OCI-LY7 (cell line): ENCODE data around the gene CDK5R2. TPM values are rescaled to one million over a fixed set of nuclear protein-coding genes. Genes with fewer than 3 reads are reported as not detected.

Experiments used
- BruUV-seq: library from RNA; stranded (reverse); fragments of 400-500 nt; replicated peaks from 2 replicates; lab custom pipeline; 2021; lab: Mats Ljungman, UMichigan
- CTCF ChIA-PET: fragments of 300-600 bp; sonication (Branson Sonifier 250); formaldehyde crosslinking; loops from one replicate; lab custom pipeline; 2022; ENCODE audit warnings: antibody characterized with exemption; ENCODE audit not compliant: unreplicated experiment; lab: Charles Lee
- POLR2A ChIA-PET: fragments of 300-600 bp; sonication (Branson Sonifier 250); formaldehyde crosslinking; loops from one replicate; lab custom pipeline; 2022; ENCODE audit warnings: antibody characterized with exemption; lab: Charles Lee
- DNase-seq: peaks from one replicate; pipeline ENCODE4 v3.0.0-alpha.2; 2015; ENCODE audit warnings: low spot score
- H2AFZ ChIP-seq: fragments of 200-600 bp; sonication (generic), shearing (Covaris generic); 2 replicates; pipeline ENCODE4 v1.6.1; 2014; ENCODE audit warnings: mild to moderate bottlenecking, antibody characterized with exemption, low read length, moderate library complexity
- H3K27ac ChIP-seq: fragments of 200-600 bp; sonication (generic); 2 replicates; pipeline ENCODE4 v1.5.1; 2014; ENCODE audit warnings: mixed run types, low read depth, mild to moderate bottlenecking, moderate library complexity, low read length, inconsistent platforms; ENCODE audit not compliant: poor library complexity, severe bottlenecking
- H3K36me3 ChIP-seq: fragments of 200-600 bp; sonication (generic); 2 replicates; pipeline ENCODE4 v1.6.1; 2014; ENCODE audit warnings: mild to moderate bottlenecking, antibody characterized with exemption, low read length, moderate library complexity, mixed read lengths; ENCODE audit not compliant: insufficient read depth
- H3K4me1 ChIP-seq: fragments of 200-600 bp; sonication (generic); 2 replicates; pipeline ENCODE4 v1.5.1; 2014; ENCODE audit warnings: mild to moderate bottlenecking, low read length; ENCODE audit not compliant: insufficient read depth, poor library complexity, severe bottlenecking
- H3K4me2 ChIP-seq: fragments of 200-600 bp; sonication (generic); 2 replicates; pipeline ENCODE4 v1.6.1; 2014; ENCODE audit warnings: mild to moderate bottlenecking, low read length
- H3K4me3 ChIP-seq: fragments of 200-600 bp; sonication (generic); 2 replicates; pipeline ENCODE4 v1.5.1; 2014; ENCODE audit warnings: mild to moderate bottlenecking, low read depth, low read length; ENCODE audit not compliant: poor library complexity, severe bottlenecking
- H3K79me2 ChIP-seq: fragments of 200-600 bp; sonication (generic); 2 replicates; pipeline ENCODE4 v1.6.1; 2016; ENCODE audit warnings: low read depth, mild to moderate bottlenecking, low read length, moderate library complexity, mixed read lengths; ENCODE audit not compliant: insufficient read depth
- H3K9me2 ChIP-seq: fragments of 200-600 bp; sonication (generic); 2 replicates; pipeline ENCODE4 v1.6.1; 2016; ENCODE audit warnings: mild to moderate bottlenecking, low read length, mixed read lengths; ENCODE audit not compliant: insufficient read depth
- H3K9me3 ChIP-seq: fragments of 200-600 bp; sonication (generic); 2 replicates; pipeline ENCODE4 v1.6.1; 2014; ENCODE audit warnings: mild to moderate bottlenecking, mixed run types, low read length, mixed read lengths
- H4K20me1 ChIP-seq: fragments of 200-600 bp; sonication (generic); 2 replicates; pipeline ENCODE4 v1.6.1; 2014; ENCODE audit warnings: mild to moderate bottlenecking, antibody characterized with exemption, low read length, moderate library complexity, mixed read lengths; ENCODE audit not compliant: insufficient read depth
- EZH2phosphoT487 ChIP-seq: fragments of 200-600 bp; sonication (generic); IDR thresholded peaks from 2 replicates; pipeline ENCODE4 v1.6.1; 2018; ENCODE audit warnings: low read depth, borderline replicate concordance, mild to moderate bottlenecking, mixed run types, antibody characterized with exemption, low read length, moderate library complexity, mixed read lengths
- intact Hi-C: fragments of 100-400 bp; cut with micrococcal nuclease; formaldehyde crosslinking; loops from one replicate; pipeline ENCODE4 v1.10.0; 2022; ENCODE audit not compliant: unreplicated experiment
- total RNA-seq, 2 experiments: library from RNA; depleted of rRNA in 1 of 2; stranded (reverse); fragments of >200 nt in 1 of 2; shearing (Covaris generic) in 1 of 2; gene quantifications; 2 replicates each; pipeline ENCODE4 v1.2.3, GENCODE V29; 2014 to 2022
- TF ChIP-seq, protein P1 (sequence below): fragments of 200-600 bp; sonication (generic); conservative IDR thresholded peaks from 2 replicates; pipeline ENCODE4 v1.5.1; 2014; ENCODE audit warnings: mild to moderate bottlenecking, antibody characterized with exemption, low read length, moderate library complexity, mixed read lengths

The CDK5R2 gene
- total RNA-seq, 2 experiments from 2014 or later: 0.09 to 0.63 TPM

DNA sequence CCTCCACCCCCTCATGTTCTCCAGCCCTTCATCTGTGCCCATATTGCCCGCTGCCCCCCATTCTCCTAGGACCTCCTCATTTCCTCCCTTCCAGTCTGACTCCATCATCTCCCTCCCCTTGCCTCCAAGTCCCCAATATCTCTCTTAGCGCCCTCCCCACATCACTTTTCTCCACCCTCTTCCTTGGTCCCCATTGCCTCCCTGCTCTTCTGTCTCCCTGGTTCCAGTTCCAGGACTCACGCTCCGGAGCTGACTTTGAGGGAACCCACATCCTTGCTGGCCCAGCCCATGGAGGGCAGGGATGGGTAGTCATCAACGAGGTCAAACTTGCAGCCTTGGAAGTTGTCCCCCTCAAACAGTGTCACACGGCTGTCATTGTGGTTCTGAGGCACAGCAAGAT, 31.1 kb downstream of the CDK5R2 start:
- Histone ChIP-seq H3K79me2 (no peaks in the 10 kb centered on the region), H3K36me3 (no peaks in the 10 kb centered on the region), H3K4me3 (no peak overlapping the region), H3K27ac (no peak overlapping the region), H3K9me3 (no peaks in the 10 kb centered on the region), H3K4me1 (no peaks in the 10 kb centered on the region), H2AFZ (no peak overlapping the region), H3K9me2 (no peaks in the 10 kb centered on the region), H3K4me2 (no peak overlapping the region), H4K20me1 (no peaks in the 10 kb centered on the region)
- intact Hi-C loops: no loop called here
- no peak for DNase-seq
- ChIA-PET CTCF (no interaction called here), POLR2A (interaction anchor here (0.6 kb wide), 1 partner anchor 278 kb away, joined by 8 read pairs; no protein-coding TSS in a partner anchor)
- no peak for TF ChIP-seq EZH2phosphoT487
- TF ChIP-seq, protein P1, sequence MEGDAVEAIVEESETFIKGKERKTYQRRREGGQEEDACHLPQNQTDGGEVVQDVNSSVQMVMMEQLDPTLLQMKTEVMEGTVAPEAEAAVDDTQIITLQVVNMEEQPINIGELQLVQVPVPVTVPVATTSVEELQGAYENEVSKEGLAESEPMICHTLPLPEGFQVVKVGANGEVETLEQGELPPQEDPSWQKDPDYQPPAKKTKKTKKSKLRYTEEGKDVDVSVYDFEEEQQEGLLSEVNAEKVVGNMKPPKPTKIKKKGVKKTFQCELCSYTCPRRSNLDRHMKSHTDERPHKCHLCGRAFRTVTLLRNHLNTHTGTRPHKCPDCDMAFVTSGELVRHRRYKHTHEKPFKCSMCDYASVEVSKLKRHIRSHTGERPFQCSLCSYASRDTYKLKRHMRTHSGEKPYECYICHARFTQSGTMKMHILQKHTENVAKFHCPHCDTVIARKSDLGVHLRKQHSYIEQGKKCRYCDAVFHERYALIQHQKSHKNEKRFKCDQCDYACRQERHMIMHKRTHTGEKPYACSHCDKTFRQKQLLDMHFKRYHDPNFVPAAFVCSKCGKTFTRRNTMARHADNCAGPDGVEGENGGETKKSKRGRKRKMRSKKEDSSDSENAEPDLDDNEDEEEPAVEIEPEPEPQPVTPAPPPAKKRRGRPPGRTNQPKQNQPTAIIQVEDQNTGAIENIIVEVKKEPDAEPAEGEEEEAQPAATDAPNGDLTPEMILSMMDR: no peak
- BruUV-seq: no TSS peak

DNA sequence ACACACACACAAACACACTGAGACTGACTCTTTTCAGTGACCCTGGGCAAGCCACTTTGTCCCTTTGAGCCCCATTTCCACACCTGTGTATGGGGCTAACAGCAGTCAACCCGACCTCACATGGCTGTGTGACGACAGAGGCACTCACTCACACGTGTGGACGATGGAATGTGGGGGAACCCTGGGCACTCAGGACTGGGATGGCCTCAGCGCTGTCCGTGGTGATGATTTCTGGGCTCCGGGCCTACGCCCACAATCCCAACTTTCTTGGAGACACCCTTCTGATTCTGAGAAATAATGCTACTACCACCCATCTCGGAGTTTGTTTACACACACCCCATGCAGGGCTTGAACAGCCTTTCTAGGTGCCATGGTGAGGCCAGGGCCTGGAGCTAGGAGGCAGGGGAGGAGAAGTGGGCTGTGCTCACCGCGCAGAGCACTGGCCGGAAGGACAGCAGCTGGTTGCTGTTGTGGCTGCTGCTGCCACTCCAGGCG, 32.3 kb downstream of the CDK5R2 start:
- no peak overlapping the region for H2AFZ ChIP-seq

DNA sequence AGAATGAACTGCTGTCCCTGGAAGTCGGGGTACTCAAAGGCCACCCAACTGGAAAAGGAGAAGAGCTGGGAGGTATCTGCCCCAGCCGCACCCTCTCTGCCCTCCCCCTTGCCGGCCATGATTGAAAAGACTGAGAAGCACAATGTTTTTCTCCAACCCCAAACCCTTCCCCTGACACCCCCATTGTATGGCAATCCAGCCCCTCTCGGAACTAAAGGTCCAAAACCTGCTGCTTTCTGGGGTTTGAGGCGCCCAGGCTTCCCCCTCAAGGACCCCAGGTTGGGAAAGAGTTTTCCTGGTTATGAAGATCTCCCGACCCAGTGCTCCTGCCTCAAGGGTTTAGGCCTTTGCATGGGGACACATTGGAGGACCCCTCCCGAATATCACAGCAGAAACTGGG, 32.7 kb downstream of the CDK5R2 start:
- DNase-seq: no peak
- Histone ChIP-seq H3K9me2 (no peaks in the 10 kb centered on the region), H3K4me3 (no peak overlapping the region), H4K20me1 (no peaks in the 10 kb centered on the region), H3K9me3 (no peaks in the 10 kb centered on the region), H3K79me2 (no peaks in the 10 kb centered on the region), H3K27ac (no peak overlapping the region), H3K4me2 (no peak overlapping the region), H2AFZ (no peak overlapping the region), H3K36me3 (no peaks in the 10 kb centered on the region), H3K4me1 (no peaks in the 10 kb centered on the region)
- TF ChIP-seq EZH2phosphoT487: no peak
- TF ChIP-seq, protein P1: no peak
- ChIA-PET POLR2A (no interaction called here), CTCF (no interaction called here)
- intact Hi-C loops: no loop called here
- BruUV-seq: no TSS peak

More for the DNA sequence above, 32.3 kb downstream of the CDK5R2 start:
- no TSS peak for BruUV-seq
- ChIA-PET CTCF (no interaction called here), POLR2A (no interaction called here)
- intact Hi-C loops: no loop called here
- H3K36me3 ChIP-seq: no peaks in the 10 kb centered on the region
- no peak for DNase-seq
- H3K4me1 ChIP-seq: no peaks in the 10 kb centered on the region
- no peaks in the 10 kb centered on the region for H3K79me2 ChIP-seq
- no peaks in the 10 kb centered on the region for H4K20me1 ChIP-seq
- no peaks in the 10 kb centered on the region for H3K9me2 ChIP-seq
- no peaks in the 10 kb centered on the region for H3K9me3 ChIP-seq
- H3K4me3 ChIP-seq: no peak overlapping the region
- no peak overlapping the region for H3K4me2 ChIP-seq
- no peak overlapping the region for H3K27ac ChIP-seq
- no peak for TF ChIP-seq EZH2phosphoT487
- TF ChIP-seq, protein P1: no peak
